HepG2 (cell line): ENCODE measurements around the gene ZNF740. TPM values are rescaled to one million over a fixed set of nuclear protein-coding genes. Genes with fewer than 3 reads are reported as not detected.

ENCODE experiments used
- ARID5B ChIP-seq: IDR thresholded peaks from 2 replicates; pipeline ENCODE4 v1.4.0; 2020; ENCODE audit warnings: mild to moderate bottlenecking, missing genetic modification reagents
- ATM ChIP-seq: fragments of 450-650 bp; IDR thresholded peaks from 2 replicates; pipeline ENCODE4 v1.7.1; 2017; ENCODE audit warnings: mild to moderate bottlenecking, borderline replicate concordance
- CCAR2 ChIP-seq: fragments of 200-400 bp; formaldehyde crosslinking; optimal IDR thresholded peaks from 2 replicates; pipeline ENCODE3; 2018; ENCODE audit warnings: low read depth, mild to moderate bottlenecking, low read length, moderate library complexity
- NFATC3 ChIP-seq: sonication (generic); formaldehyde crosslinking; IDR thresholded peaks from 2 replicates; pipeline ENCODE4 v1.5.1; 2020; ENCODE audit warnings: mild to moderate bottlenecking, missing genetic modification reagents
- XBP1 ChIP-seq: sonication (generic); formaldehyde crosslinking; IDR thresholded peaks from 2 replicates; pipeline ENCODE4 v1.5.0; 2020; ENCODE audit warnings: missing genetic modification reagents
- ZBTB38 ChIP-seq: sonication (generic); formaldehyde crosslinking; IDR thresholded peaks from 2 replicates; pipeline ENCODE4 v1.5.1; 2020; ENCODE audit warnings: mild to moderate bottlenecking, missing genetic modification reagents
- ZMYM2 ChIP-seq: sonication (generic); formaldehyde crosslinking; IDR thresholded peaks from 2 replicates; pipeline ENCODE4 v1.8.0; 2022; ENCODE audit warnings: mild to moderate bottlenecking, missing genetic modification reagents
- ZNF18 ChIP-seq: sonication (generic); formaldehyde crosslinking; IDR thresholded peaks from 2 replicates; pipeline ENCODE4 v1.8.0; 2022; ENCODE audit warnings: mild to moderate bottlenecking, missing genetic modification reagents; ENCODE audit not compliant: insufficient replicate concordance
- ZNF224 ChIP-seq: sonication (generic); formaldehyde crosslinking; IDR thresholded peaks from 2 replicates; pipeline ENCODE4 v1.5.0; 2020; ENCODE audit warnings: mild to moderate bottlenecking, missing genetic modification reagents
- ZNF350 ChIP-seq: sonication (generic); formaldehyde crosslinking; IDR thresholded peaks from 2 replicates; pipeline ENCODE4 v1.4.0; 2020; ENCODE audit warnings: mild to moderate bottlenecking, low read depth, missing genetic modification reagents, borderline replicate concordance
- ZNF407 ChIP-seq: sonication (generic); formaldehyde crosslinking; IDR thresholded peaks from one replicate; pipeline ENCODE4 v1.5.1; 2020; ENCODE audit warnings: mild to moderate bottlenecking, missing genetic modification reagents; ENCODE audit errors: not compliant biosample characterization
- ZNF550 ChIP-seq: sonication (generic); formaldehyde crosslinking; IDR thresholded peaks from 2 replicates; pipeline ENCODE4 v1.4.0; 2020; ENCODE audit warnings: mild to moderate bottlenecking, missing genetic modification reagents, borderline replicate concordance
- ZNF839 ChIP-seq: sonication (generic); formaldehyde crosslinking; IDR thresholded peaks from 2 replicates; pipeline ENCODE4 v1.4.0; 2020; ENCODE audit warnings: missing genetic modification reagents, mild to moderate bottlenecking, borderline replicate concordance
- polyA plus RNA-seq, 8 experiments: library from polyadenylated mRNA; depleted of rRNA in 3 of 8; stranded (reverse) in 7 of 8; unstranded in 1 of 8; fragments of >200 nt; fragmentation: Illumina TruSeq in 4 of 8; extraction: Trizol in 4 of 8; gene quantifications; 2 replicates each; pipeline versions ENCODE4 v1.2.1 to v1.2.3, GENCODE V29; 2011 to 2016; ENCODE audit warnings: low read depth in 4 of 8, missing spikeins in 1 of 8, mixed read lengths in 1 of 8; ENCODE audit not compliant: insufficient read depth in 1 of 8
- total RNA-seq, 5 experiments: library from RNA; depleted of rRNA; stranded (reverse); fragments of >200 nt; fragmentation: Illumina TruSeq; extraction: Trizol; gene quantifications; 2 replicates each; pipeline ENCODE4 v1.2.3, GENCODE V29; 2016; ENCODE audit warnings: low read depth in 1 of 5

ZNF740 gene
- total and polyA plus RNA-seq, 2 of the 13 experiments (the other 11 are each of a cell fraction or from before 2014, with no cell fraction given), result 16.9 to 19.0 TPM

GRCh38 chr12:53180220-53180930 lies at the start of gene ZNF740, which contains the start of gene CSAD (continued):
- TF ChIP-seq ZNF407 (CRISPR knock-in tag), result no peak
- 0 out of 2 replicates have a peak, but pooled peaks have one; percentile 23 for TF ChIP-seq ZBTB38 (CRISPR knock-in tag)
- no peak for TF ChIP-seq NFATC3 (CRISPR knock-in tag)
- TF ChIP-seq ZNF839 (CRISPR knock-in tag), result peak; percentile 57; the same call in 1 of the 2 replicates
- TF ChIP-seq ARID5B (CRISPR knock-in tag), result peak; percentile 24; the same call in 1 of the 2 replicates
- no peak for TF ChIP-seq CCAR2
- no peak for TF ChIP-seq ZNF224 (CRISPR knock-in tag)
- TF ChIP-seq ZNF550 (CRISPR knock-in tag), result no peak
- no peak for TF ChIP-seq ZNF18 (CRISPR knock-in tag)
- TF ChIP-seq ATM, result no peak
- TF ChIP-seq XBP1 (CRISPR knock-in tag), result no peak
- peak; percentile 60; the same call in 1 of the 2 replicates for TF ChIP-seq ZNF350
- no peak for TF ChIP-seq ZMYM2 (CRISPR knock-in tag)
